Activated naive CD8-positive, alpha-beta T cell treated with anti-CD3 and anti-CD28 coated beads for 36 hours (primary cell): Measurements from ENCODE around the gene COL21A1. TPM values are rescaled to one million over a fixed set of nuclear protein-coding genes. Genes with fewer than 3 reads are reported as not detected.

Experiments
- DNase-seq: peaks from one replicate; pipeline ENCODE4 v3.0.0; 2021
- H3K27ac Mint-ChIP-seq: one replicate; pipeline ENCODE4 v1.8.0; 2022; ENCODE audit warnings: mild to moderate bottlenecking, moderate library complexity, mixed read lengths
- H3K27me3 Mint-ChIP-seq: one replicate; pipeline ENCODE4 v1.8.0; 2022; ENCODE audit warnings: mild to moderate bottlenecking, mixed read lengths
- H3K36me3 Mint-ChIP-seq: one replicate; pipeline ENCODE4 v1.8.0; 2021; ENCODE audit warnings: mild to moderate bottlenecking, mixed read lengths
- H3K4me1 Mint-ChIP-seq: one replicate; pipeline ENCODE4 v1.8.0; 2021; ENCODE audit warnings: mixed read lengths
- H3K4me3 Mint-ChIP-seq: one replicate; pipeline ENCODE4 v1.8.0; 2022; ENCODE audit warnings: mild to moderate bottlenecking, moderate library complexity, mixed read lengths
- H3K9me3 Mint-ChIP-seq: one replicate; pipeline ENCODE4 v1.8.0; 2022; ENCODE audit warnings: mixed read lengths
- total RNA-seq, 2 experiments: library from RNA; stranded (reverse); gene quantifications; one replicate each; pipeline ENCODE4 v1.2.3, GENCODE V29; 2021

The COL21A1 gene
- total RNA-seq, 2 experiments from 2014 or later = not detected

DNA sequence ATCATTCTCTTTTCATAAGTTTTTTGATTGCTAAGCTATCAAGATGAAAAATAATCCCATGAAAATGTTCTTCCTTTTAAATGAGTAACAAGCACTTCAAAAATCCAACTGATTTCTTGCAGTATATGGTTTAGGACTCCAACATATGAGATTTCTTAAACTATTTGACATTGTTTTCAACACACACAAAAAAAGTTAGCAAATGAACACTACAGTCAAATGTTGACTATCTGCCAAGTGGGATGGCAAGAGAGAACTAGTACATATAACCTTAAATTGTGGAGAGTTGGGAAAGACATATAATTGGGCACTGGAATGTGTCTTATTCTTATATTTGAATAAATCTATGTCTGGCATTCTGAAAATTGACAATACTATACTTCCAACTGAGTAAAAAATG, 15.6 kb downstream of the COL21A1 start:
- Mint-ChIP-seq H3K36me3 (no peaks in the 10 kb centered on the region), H3K27ac (no peak overlapping the region), H3K27me3 (no peaks in the 10 kb centered on the region), H3K9me3 (peaks cover 3% of the 10 kb centered on the region), H3K4me3 (no peak overlapping the region), H3K4me1 (no peaks in the 10 kb centered on the region)
- no peak for DNase-seq

DNA sequence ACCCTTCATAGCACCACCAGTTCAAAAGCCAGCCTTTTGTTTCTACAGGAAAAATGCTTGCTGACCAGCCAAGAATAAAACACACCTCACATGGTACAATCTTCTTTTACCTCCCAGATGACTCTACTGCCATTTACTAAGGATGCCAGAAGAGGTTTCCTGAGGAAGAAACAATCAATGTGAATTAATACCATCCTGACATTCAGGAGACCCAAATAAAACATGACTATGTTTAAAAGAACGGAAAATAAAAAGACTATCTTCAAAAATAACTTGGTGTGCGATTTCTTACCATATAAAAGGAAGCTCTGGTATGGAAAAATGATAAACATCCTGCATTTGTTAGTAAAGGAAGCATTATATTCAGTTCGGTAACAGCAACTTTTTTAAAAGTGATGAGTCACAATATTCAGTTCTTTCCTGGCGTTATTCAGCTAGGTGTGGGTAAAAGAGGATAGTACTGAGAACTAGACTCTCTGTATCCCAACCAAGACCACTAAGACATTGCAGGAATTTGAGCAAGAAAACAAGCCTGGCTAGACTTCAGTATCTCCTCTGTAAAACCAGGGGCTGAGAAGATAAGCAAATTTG, 16.3 kb downstream of the COL21A1 start:
- Mint-ChIP-seq H3K4me3 (no peak overlapping the region), H3K9me3 (peaks cover 3% of the 10 kb centered on the region), H3K27me3 (no peaks in the 10 kb centered on the region), H3K36me3 (no peaks in the 10 kb centered on the region), H3K27ac (no peak overlapping the region), H3K4me1 (no peaks in the 10 kb centered on the region)
- no peak for DNase-seq

DNA sequence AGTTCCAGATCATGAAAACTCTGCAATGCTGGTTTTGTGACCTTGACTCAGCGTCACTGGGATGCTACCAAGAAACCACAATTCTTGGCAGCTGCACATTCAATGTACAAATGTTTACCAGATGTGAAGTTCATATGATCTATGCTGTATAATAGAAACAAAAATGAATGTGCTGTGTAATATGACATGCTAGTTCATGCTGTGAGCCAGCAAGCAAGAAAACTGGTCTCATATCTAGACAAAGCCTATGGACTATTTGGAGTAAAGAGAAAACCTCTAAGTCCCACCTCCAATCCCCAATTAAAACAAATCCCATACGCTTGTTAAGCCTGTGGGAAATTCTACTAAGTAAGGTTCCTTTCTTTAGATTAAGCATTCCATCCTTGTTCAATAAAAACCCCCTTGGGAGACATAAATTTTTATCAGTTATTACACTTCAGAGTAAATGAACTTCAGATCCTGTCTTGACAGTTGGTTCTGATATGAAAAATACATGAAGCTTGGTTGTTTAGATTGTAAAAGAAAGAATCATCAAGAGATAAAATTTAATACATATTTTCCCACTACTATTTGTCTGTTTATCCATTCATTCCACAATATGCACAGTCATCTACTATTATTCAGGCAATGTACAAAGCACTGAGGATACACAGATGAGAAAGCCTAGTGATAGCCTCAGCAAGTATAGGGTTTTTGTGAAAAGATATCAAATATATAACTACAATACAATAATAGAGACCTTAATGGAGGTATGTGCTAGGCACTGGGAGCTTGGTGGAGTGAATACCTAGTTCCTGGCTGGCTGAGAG, 20.1 kb downstream of the COL21A1 start:
- H3K4me1 Mint-ChIP-seq = no peaks in the 10 kb centered on the region
- H3K4me3 Mint-ChIP-seq = no peak overlapping the region
- H3K36me3 Mint-ChIP-seq = no peaks in the 10 kb centered on the region
- H3K27ac Mint-ChIP-seq = no peak overlapping the region
- H3K9me3 Mint-ChIP-seq = peaks cover 3% of the 10 kb centered on the region
- no peaks in the 10 kb centered on the region for H3K27me3 Mint-ChIP-seq
- no peak for DNase-seq

DNA sequence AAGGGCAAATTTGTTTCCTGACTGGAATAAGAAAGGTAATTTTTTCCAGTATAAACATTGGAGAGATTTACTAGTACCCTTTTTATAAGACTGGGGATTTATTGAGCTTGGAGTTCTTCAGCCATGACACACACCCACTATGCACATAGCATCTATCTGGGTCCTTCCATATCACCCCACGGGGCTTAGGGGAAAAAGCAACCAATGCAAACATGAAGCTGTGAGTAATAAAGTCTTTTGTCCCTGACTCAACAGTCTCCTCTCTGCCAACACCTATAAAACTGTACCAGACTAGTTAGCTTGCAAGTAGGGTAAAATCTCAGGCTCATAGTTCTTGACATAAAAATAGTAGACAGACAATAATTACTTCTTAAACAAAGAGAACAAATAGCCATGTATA, 23.4 kb downstream of the COL21A1 start:
- Mint-ChIP-seq H3K9me3 (peaks cover 5% of the 10 kb centered on the region), H3K36me3 (no peaks in the 10 kb centered on the region), H3K4me3 (no peak overlapping the region), H3K4me1 (no peaks in the 10 kb centered on the region), H3K27me3 (no peaks in the 10 kb centered on the region), H3K27ac (no peak overlapping the region)
- no peak for DNase-seq

DNA sequence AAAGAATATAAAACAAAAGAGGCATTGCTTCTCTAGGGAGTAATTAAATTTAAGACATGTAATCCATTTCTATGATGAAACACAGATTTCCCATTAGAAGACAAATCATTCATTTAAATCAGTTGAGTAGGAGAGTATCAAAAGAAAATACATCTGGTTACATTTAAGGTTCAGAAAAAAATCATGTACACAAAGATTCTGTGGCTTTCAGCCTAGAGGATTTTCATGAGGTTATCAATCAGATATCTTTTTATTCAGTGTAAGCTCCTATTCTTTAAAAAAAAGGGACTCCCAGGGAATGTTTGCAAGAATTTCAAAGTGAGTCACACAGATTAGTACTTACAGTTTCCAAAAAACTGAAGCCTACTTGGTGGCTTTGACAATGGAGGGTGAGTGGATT, 24.9 kb downstream of the COL21A1 start:
- no peak for DNase-seq
- H3K9me3 Mint-ChIP-seq = peaks cover 2% of the 10 kb centered on the region
- H3K4me1 Mint-ChIP-seq = no peaks in the 10 kb centered on the region
- H3K27ac Mint-ChIP-seq = no peak overlapping the region
- no peak overlapping the region for H3K4me3 Mint-ChIP-seq
- no peaks in the 10 kb centered on the region for H3K36me3 Mint-ChIP-seq
- no peaks in the 10 kb centered on the region for H3K27me3 Mint-ChIP-seq

DNA sequence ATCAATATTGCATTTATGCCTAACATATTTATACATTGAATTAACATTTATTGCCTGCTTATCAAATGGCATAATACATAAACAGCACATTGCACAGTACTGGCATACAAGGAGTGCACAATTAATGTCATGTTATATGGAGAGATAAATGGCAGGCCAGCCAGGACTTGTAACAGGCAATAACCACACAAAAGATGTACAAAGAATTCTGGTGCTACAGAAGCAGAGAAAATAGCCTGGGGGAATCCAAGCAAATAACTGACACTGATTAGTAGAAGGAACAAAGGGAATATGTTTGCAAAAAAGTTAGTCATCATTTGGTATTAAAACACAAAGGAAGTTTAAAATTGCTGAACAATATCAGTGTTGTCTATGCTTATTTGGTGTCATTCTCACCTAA, 27.3 kb downstream of the COL21A1 start:
- DNase-seq = no peak
- Mint-ChIP-seq H3K27me3 (no peaks in the 10 kb centered on the region), H3K4me3 (no peak overlapping the region), H3K36me3 (no peaks in the 10 kb centered on the region), H3K27ac (no peak overlapping the region), H3K4me1 (no peaks in the 10 kb centered on the region), H3K9me3 (peaks cover 2% of the 10 kb centered on the region)

DNA sequence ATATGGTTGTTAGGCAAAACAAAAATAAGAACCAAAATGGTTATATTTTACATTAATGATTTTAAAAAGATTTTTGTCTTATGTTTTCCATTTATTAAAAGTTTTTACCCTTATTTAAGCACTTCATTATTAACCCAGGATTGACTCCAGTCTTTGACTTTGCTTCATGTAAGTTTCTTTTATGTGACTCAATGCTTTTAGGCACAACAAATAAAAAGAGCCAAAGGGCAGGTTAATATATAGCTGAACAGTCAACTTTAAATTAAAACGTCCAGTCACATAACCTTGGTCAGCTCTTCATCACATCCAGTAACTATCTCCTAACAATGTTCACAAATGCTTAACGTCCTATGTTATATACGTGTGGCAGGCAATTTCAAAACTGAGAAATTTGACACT, 32.7 kb downstream of the COL21A1 start:
- Mint-ChIP-seq H3K4me1 (no peaks in the 10 kb centered on the region), H3K27ac (no peak overlapping the region), H3K9me3 (peaks cover 1% of the 10 kb centered on the region), H3K36me3 (no peaks in the 10 kb centered on the region), H3K4me3 (no peak overlapping the region), H3K27me3 (no peaks in the 10 kb centered on the region)
- no peak for DNase-seq

DNA sequence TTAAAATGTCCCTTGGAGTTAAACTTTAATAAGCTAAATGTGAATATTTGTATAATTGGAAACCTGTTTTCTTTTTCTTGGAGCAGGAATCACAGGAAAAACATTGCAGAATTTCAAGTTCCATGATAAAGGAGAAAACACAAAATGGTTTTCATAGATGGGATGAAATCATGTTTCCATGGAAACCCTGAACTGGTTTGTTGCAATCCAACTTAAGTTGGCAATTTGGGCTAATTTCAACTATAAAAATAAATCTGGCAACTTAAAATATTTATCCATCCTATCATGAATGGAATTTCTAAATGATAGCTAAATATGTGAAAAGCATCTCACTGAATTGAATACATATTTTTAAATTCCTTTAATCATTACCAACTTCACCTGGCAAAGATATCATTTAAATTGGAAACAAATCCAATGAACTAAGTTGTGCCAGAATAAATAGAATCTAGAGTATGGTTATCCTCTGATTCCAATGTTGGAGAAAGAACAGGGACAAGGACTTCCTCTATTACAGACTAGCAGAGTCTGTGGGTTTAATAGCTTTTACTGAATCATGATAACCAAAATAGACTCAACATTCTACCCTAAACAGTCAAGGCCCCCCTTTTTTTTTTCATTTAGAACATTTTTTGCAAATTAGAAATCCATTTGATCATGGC, 33.2 kb downstream of the COL21A1 start:
- Mint-ChIP-seq H3K27me3 (no peaks in the 10 kb centered on the region), H3K4me3 (no peak overlapping the region), H3K27ac (no peak overlapping the region), H3K4me1 (no peaks in the 10 kb centered on the region), H3K9me3 (peaks cover 1% of the 10 kb centered on the region), H3K36me3 (no peaks in the 10 kb centered on the region)
- DNase-seq = no peak

DNA sequence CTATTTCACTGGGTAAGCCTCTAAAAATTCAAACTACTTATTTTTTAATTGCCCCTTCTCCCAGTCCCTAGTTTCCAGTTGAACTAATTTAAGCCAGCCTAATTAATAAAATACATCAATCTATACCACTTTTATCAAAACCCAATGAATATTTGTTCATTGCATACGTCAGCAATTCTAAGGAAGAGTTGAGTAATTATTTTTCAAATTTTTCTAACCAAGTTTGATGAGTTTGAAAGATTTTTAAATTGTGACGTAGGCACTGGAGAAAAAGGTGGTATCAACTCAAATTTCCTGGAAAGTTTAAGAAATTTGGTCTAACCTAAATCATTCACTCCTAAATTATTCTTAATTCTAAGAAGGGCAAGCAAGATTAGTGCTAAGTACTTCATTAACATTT, 35.7 kb downstream of the COL21A1 start:
- H3K9me3 Mint-ChIP-seq = peaks cover 5% of the 10 kb centered on the region
- no peak overlapping the region for H3K27ac Mint-ChIP-seq
- no peak overlapping the region for H3K4me3 Mint-ChIP-seq
- H3K36me3 Mint-ChIP-seq = no peaks in the 10 kb centered on the region
- no peaks in the 10 kb centered on the region for H3K27me3 Mint-ChIP-seq
- no peaks in the 10 kb centered on the region for H3K4me1 Mint-ChIP-seq
- DNase-seq = no peak

DNA sequence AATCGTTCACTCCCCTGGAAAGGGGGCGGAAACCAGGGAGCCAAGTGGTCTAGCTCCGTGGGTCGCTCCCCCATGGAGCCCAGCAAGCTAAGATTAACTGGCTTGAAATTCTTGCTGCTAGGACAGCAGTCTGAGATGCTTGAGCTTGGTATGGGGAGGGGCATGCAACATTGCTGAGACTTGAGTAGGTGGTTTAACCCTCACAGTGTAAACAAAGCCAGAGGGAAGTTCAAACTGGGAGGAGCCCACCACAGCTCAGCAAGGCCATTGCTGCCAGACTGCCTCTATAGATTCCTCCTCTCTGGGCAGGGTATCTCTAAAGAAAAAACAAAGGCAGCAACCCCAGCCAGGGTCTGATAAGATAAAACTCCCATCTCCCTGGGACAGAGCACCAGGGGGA, 43.2 kb downstream of the COL21A1 start:
- DNase-seq = no peak
- peaks cover 7% of the 10 kb centered on the region for H3K9me3 Mint-ChIP-seq
- H3K4me3 Mint-ChIP-seq = no peak overlapping the region
- H3K36me3 Mint-ChIP-seq = no peaks in the 10 kb centered on the region
- H3K27me3 Mint-ChIP-seq = no peaks in the 10 kb centered on the region
- no peaks in the 10 kb centered on the region for H3K4me1 Mint-ChIP-seq
- H3K27ac Mint-ChIP-seq = no peak overlapping the region

DNA sequence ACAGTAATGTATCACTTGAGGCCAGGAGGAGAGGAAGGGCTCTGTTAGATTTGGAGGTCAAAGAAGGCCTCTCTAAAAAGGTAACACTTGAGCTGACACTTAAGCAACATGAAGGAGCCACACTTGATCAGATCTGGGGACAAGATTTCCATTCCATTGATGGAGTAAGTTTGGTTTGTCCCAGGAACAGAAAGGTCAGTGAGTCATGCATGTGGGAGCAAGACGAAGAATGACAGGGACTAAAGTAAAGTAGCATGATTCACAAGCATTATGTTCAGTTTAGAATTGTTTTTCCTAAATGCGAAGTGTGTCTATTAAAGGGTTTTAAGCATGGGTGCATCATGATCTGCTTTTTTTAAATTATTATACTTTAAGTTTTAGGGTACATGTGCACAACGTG, 47.4 kb downstream of the COL21A1 start:
- no peak for DNase-seq
- H3K27me3 Mint-ChIP-seq = no peaks in the 10 kb centered on the region
- no peaks in the 10 kb centered on the region for H3K36me3 Mint-ChIP-seq
- H3K4me3 Mint-ChIP-seq = no peak overlapping the region
- H3K27ac Mint-ChIP-seq = no peak overlapping the region
- H3K4me1 Mint-ChIP-seq = no peaks in the 10 kb centered on the region
- H3K9me3 Mint-ChIP-seq = peaks cover 10% of the 10 kb centered on the region

DNA sequence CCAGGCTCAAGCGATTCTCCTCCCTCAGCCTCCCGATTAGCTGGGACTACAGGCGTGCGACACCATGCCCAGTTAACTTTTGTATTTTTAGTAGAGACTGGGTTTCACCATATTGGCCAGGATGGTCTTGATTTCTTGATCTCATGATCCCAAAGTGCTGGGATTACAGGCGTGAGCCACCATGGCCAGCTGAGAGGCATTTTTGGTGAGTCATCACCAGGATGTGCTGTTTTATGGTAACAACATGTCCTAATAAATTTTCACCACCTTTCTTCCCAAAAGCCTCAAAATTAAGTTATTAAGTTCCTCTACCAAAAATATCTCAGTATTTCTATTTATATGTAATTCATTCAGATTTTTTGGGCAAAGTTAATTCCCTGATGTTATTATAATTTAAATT, 53.5 kb downstream of the COL21A1 start:
- no peak overlapping the region for H3K27ac Mint-ChIP-seq
- no peak overlapping the region for H3K4me3 Mint-ChIP-seq

DNA sequence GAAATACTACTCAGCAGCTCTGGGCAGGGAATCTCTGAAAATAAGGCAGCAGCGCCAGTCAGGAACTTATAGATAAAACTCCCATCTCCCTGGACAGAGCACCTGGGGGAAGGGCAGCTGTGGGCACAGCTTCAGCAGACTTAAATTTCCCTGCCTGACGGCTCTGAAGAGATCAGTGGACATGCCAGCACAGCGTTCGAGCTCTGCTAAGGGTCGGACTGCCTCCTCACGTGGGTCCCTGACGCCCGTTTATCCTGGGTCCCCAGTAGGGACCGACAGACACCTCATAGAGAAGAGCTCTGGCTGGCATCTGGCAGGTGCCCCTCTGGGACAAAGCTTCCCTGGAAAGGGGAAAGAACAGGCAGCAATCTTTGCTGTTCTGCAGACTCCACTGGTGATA, 59.0 kb downstream of the COL21A1 start:
- no peaks in the 10 kb centered on the region for H3K36me3 Mint-ChIP-seq
- H3K4me3 Mint-ChIP-seq = no peak overlapping the region
- H3K4me1 Mint-ChIP-seq = no peaks in the 10 kb centered on the region
- H3K27me3 Mint-ChIP-seq = no peaks in the 10 kb centered on the region
- no peak overlapping the region for H3K27ac Mint-ChIP-seq
- peaks cover 8% of the 10 kb centered on the region for H3K9me3 Mint-ChIP-seq
- no peak for DNase-seq

More for the DNA sequence above, 53.5 kb downstream of the COL21A1 start:
- Mint-ChIP-seq H3K36me3 (no peaks in the 10 kb centered on the region), H3K4me1 (no peaks in the 10 kb centered on the region), H3K27me3 (no peaks in the 10 kb centered on the region), H3K9me3 (peaks cover 15% of the 10 kb centered on the region)
- no peak for DNase-seq

DNA sequence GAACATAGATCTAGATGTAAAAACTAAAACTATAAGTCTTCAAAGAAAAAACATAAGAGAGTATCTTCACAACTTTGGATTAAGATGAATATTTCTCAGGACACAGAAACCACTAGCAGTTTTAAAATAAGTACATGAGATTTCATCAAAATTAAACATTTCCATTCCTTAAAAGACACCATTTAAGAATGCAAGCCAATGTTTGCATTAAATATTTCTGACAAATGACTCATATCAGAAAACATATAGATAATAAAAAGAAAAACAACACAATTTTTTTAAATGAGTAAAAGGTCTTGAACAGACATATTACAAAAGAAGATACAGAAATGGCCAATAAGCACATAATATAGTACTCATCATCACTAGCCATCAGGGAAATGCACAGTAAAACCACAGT, 59.7 kb downstream of the COL21A1 start:
- no peaks in the 10 kb centered on the region for H3K27me3 Mint-ChIP-seq
- H3K9me3 Mint-ChIP-seq = peaks cover 8% of the 10 kb centered on the region
- H3K27ac Mint-ChIP-seq = no peak overlapping the region
- H3K36me3 Mint-ChIP-seq = no peaks in the 10 kb centered on the region
- H3K4me3 Mint-ChIP-seq = no peak overlapping the region
- DNase-seq = no peak
- no peaks in the 10 kb centered on the region for H3K4me1 Mint-ChIP-seq

DNA sequence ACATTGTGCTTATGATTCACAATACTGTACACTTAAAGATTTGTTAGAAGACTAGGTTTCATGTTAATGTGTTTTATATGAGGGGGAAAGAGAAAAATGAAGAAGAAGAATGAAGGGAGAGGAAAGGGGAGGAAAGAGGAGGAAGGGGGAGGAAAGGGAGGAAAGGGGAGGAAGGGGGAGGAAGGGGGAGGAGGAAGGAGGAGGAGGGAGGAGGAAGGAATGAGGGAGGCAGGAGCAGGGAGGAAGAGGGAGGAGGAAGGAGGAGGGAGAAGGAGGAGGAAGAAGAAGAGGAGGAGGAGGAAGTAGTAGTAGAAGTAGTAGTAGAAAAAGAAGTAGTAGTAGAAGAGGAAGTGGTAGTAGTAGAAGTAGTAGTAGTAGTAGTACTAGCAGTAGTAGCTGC, 70.6 kb downstream of the COL21A1 start:
- Mint-ChIP-seq H3K9me3 (peaks cover 25% of the 10 kb centered on the region), H3K36me3 (no peaks in the 10 kb centered on the region), H3K4me1 (no peaks in the 10 kb centered on the region), H3K27ac (no peak overlapping the region), H3K4me3 (no peak overlapping the region), H3K27me3 (no peaks in the 10 kb centered on the region)
- no peak for DNase-seq

DNA sequence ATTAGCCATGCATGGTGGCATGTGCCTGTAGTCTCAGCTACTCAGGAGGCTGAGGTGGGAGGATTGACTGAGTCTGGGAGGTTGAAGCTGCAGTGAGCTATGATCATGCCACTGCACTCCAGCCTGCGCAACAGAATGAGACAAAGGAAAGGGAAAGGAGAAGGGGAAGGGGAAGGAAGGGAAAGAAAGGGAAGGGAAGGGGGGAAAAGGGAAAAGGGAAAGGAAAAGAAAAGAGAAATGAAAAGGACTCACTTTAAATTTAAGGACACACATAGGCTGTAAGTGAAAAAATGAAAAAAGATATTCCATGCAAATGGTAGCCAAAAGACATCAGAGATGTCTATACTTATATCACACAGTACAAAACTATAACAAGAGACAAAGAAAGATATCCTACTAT, 74.2 kb downstream of the COL21A1 start:
- no peaks in the 10 kb centered on the region for H3K36me3 Mint-ChIP-seq
- DNase-seq = no peak
- no peaks in the 10 kb centered on the region for H3K4me1 Mint-ChIP-seq
- H3K9me3 Mint-ChIP-seq = peaks cover 29% of the 10 kb centered on the region
- no peak overlapping the region for H3K27ac Mint-ChIP-seq
- no peak overlapping the region for H3K4me3 Mint-ChIP-seq
- H3K27me3 Mint-ChIP-seq = no peaks in the 10 kb centered on the region
